Tracheal epithelial cell (primary cell): ENCODE measurements around the gene CUZD1. TPM values are rescaled to one million over a fixed set of nuclear protein-coding genes. Genes with fewer than 3 reads are reported as not detected.

Experiments used
- total RNA-seq: library from RNA; depleted of rRNA; stranded (reverse); fragments of >200 nt; gene quantifications from 2 replicates; pipeline ENCODE4 v1.2.1, GENCODE V29; 2014

Gene CUZD1
- total RNA-seq: 0.48 and 0.64 TPM in 2 replicates

GRCh38 chr10:122845783-122846332, at the start of gene CUZD1:
CUZD1 (minus strand) TSS chr10:122845857; CDS start chr10:122845843, 14 bp downstream.

GRCh38 chr10:122879339-122880273, 33.9 kb upstream of the CUZD1 start, which contains the start of gene FAM24B:
FAM24B (minus strand) TSS chr10:122879581; CDS start chr10:122850515, 29,066 bp downstream.

Other genes starting within 250 kb of the CUZD1 start
- not detected in 2 replicates for gene C10orf120, start 146.0 kb downstream of the CUZD1 start, total RNA-seq
- gene FAM24B, start 33.7 kb upstream of the CUZD1 start, total RNA-seq: 3.6 and 4.1 TPM in 2 replicates
- gene FAM24A, start 64.8 kb upstream of the CUZD1 start, total RNA-seq: not detected in 2 replicates
- 7.7 and 8.0 TPM in 2 replicates for gene C10orf88, start 108.4 kb upstream of the CUZD1 start, total RNA-seq
- gene PSTK, start 134.5 kb upstream of the CUZD1 start, total RNA-seq: 3.6 and 4.7 TPM in 2 replicates
- 1.4 and 4.5 TPM in 2 replicates for gene IKZF5, start 162.9 kb upstream of the CUZD1 start, total RNA-seq
- gene ACADSB, start 163.1 kb upstream of the CUZD1 start, total RNA-seq: 1.9 and 3.2 TPM in 2 replicates